ENCODE measurements around the gene GJA3. TPM values are rescaled to one million over a fixed set of nuclear protein-coding genes. Genes with fewer than 3 reads are reported as not detected.
"Not testable (repeated sequence)": the region's sequence is repeated elsewhere in the genome, so short reads cannot be mapped to it uniquely, and the experiment has no call there.

Gene GJA3
- total RNA-seq, 1 donor from 2014 or later: 0.13 TPM

DNA sequence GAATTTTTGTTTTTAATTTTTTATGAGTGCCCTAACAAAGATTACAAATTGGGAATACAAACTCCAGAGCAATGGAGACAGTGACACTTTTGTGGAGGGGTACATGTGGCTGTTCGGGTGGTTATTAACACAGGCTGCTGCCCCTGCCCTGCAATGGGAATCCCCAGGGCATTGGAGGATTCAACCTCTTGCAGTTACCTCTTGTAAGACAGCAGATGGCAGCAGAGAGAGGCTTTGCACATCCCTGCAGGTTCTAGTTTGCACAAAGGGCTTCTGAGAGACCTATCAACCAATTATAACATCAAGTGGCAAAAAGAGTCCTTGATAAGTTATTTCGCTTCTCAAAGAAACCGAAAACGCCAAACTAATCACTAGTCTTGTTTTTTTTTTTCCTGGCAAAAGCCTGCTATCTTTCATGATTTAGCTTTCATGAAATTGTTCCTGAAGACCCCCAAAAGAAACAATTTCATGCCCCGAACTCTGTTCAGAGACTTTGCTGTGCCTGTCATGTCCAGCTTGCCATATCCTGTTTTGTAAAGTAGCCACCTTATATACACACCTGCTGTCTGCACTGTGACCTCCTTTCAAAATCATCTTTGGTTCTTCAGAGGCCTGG lies 21.5 kb upstream of the GJA3 start:
- no peak for DNase-seq (ENCODE audit: low spot score)

- DNase-seq (ENCODE audit: low spot score): no peak
These were observed 20.3 kb upstream of the GJA3 start for GRCh38 chr13:20181188-20181587.

GRCh38 chr13:20178156-20178555 lies 17.3 kb upstream of the GJA3 start:
- DNase-seq (ENCODE audit: low spot score): no peak

DNA sequence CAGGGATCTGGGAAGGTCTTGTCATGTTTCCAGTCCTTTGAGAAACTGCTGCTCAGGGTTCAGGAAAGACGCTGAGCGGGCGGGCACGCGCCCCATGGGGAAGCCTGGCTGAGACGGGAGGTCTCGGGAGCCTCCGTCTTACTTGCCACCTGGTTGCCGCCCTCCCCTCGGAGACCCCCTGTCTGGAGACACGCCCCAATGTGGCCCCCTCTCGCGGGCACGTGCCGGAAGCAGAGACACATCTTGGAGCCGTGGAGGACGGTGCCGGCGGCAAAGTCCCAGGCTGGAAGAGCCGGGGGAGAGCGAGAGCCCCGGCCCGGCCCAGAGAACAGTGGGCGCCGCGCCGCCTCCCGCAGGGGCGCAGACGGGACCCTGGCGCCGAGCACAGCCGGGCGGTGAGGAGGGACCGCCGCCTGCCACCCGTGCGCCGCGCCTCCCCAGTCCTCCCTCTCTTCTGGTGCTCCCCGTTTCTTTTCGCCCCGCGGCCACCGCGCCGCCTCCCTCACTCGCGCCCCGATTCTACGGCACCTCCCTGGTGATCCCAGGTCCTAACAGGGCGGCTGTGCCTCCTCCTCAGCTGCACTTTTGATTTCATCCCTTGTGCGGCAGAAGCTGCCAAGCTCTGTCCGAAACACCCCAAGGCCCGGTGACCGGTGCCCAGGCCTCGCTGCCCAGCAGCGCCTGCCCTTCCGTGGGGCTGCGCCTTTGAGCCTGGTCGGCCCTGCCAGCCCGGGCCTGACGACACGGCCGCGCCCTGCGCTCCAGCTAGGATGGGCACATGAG lies 16.4 kb upstream of the GJA3 start:
- DNase-seq (ENCODE audit: low spot score): no peak

DNA sequence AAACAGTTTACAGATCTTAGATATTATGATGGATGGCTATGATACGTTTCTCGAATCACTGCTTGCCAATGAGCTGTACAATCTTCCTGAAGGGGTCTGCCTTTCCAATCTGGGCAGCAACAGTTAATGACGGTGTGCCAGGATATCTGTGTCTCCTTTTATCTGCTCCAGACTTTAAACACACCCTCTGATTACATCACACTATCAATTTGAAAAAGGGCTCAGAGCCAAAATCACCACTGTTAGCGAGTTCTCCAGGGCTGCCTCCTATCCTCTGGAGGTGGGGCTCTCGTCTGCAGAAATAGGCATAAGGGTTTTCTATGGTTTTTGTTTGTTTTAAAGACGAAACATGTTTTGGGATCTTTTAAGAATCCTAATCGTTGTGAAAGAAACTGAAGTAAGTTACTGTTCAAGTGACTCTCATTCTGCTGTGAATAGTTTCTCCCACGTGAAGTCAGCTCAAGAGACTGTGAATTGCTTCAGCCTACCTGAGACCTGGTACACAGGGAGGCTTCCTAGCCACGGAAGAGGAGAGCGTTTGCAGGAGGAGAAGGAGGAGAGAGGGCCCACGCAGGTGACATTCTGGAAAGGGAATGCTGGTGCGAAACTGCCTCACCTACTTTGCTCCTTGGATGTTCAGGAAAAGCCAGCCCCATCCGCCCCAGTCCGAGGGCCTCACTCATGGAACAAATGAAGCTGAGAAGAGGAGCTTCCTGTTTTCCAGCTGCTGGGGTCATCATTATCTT lies 15.2 kb upstream of the GJA3 start:
- DNase-seq (ENCODE audit: low spot score): no peak

- DNase-seq (ENCODE audit: low spot score): no peak
These were observed 14.5 kb upstream of the GJA3 start for GRCh38 chr13:20175406-20175794.

DNA sequence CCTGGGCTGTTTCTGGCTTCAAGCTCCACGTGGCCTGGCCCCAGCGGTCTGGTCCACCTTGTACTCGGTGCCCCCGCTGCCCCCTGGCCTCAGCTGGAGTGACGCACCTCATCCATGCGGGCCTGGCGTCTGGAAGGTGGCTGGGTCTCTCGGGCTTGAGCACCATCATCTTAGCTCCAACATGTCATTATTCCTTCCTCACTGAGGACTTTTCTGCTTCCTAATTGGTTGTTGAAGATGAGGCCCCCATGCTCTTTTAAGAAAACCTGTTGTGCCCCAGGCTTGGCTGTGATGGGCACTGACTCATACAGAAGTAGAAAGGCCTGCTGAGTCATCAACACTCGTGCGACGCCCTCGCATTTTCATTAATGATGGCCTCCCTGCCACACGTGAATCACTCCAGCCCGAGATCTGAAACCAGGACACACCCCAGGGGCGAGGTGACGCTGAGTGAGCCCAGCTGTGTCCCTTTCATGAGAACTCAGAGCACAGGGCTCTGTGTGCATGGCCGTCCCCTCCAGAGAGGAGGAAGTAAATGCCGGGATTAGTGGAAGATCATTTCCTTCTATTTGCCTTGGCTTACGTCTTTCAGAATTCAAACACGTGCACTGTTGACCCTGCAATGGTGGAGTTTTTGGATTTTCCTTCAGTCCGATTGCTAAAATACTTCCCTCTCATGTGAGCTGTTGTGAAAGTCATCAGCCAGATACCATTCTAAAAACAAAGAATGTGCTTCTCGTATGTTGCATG lies 14.0 kb upstream of the GJA3 start:
- DNase-seq (ENCODE audit: low spot score): peak; percentile 88

DNA sequence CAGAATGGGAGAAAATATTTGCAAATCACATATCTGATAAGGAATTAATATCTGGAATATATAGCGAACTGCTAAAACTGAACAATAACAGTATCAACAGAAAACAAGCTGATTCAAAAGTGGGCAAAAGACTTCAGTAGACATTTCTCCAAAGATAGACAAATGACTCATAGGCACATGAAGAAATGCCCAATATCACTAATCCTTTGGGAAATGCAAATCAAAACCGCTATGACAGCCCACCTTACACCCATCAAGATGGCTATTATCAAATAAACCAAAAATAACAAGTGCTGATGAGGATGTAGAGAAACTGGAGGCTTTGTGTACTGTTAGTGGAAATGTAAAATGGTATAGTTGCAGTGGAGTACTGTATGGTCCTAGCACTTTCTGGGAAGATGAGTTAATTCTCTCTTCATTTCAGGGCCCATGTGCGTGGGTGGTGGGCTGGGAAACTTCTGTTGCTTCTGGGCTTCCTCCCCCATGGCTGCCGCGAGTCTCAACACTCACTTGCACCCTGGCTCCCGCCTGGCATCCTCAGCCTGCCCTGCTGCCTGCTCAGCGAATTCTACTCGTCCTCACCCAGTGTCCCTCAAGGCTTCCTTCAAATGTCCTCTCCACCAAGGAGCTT lies 12.4 kb upstream of the GJA3 start:
- DNase-seq (ENCODE audit: low spot score): no peak

DNA sequence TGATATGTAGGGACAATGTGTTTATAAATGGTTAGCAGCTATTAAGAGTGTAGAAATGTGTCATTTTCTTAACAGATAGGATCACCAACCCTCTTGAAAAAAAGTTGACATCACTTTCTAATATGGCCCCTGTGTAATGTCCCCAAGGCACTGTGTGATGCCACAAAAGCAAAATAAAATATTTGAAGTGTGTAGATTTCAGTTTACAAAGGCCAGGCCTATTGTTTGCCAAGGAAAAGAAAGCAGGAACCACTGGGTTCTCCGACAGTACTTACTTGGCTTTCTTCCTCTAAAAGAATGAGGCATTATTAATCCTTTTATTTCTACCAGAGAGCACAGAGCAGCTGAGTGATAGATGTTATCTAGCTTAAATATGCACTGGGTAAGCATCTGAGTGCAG lies 10.5 kb upstream of the GJA3 start:
- DNase-seq (ENCODE audit: low spot score): no peak

- DNase-seq (ENCODE audit: low spot score): no peak
These were observed 10.1 kb upstream of the GJA3 start for GRCh38 chr13:20170921-20171320.

DNA sequence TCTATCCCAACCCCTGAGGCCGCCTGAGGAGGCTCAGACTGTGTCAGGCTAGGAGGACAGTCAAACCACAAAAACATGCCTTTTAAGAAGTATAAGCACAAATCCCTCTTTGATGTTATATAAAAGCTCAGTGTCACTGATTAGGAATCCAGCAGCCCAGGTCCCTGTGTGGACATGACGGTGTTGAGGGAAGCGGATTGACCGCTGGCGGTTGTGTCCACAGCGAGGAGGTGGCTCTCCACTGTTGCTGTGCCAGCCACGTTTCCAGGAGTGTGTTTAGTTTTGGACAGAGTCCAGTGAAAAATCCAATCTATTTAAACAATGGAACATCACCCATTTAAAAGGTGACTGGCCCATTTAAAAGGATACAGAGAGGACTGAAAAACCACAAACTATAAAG lies 7.5 kb upstream of the GJA3 start:
- peak; percentile 35 for DNase-seq (ENCODE audit: low spot score)

DNA sequence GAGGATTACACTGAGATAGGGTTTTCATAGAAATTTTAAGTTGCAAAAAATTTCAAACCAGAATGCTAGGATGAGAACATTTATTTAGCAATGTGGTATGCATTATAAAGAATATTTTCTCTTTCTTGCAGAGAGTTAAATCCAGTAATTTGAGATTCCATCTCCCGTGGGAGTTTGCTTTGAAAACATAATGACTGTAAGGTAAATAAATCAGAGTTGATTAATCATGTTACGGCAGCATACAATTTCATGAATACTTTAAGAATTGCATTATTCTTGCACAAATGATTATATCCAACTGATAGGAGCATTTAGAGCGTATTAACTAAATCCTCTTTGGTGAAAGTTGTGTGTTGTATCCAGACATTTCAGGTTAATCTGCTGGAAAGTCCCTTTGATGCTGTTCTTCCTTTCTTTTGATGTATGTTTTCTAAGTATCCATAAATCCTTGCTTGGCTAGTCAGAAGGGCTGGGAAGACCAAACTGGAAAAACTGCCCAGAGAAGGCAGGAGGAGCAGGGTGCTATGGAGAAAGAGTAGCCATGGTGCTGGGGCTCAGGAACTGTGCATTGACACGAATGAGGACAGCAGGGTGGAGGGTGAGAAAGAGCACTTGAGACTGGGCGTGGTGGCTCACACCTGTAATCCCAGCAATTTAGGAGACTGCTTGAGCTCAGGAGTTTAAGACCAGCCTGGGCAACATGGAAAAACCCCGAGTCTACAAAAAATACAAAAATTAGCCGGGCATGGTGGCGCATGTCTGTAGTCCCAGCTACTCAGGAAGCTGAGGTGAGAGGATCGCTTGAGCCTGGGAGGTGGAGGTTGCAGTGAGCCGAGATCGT lies 4.8 kb upstream of the GJA3 start:
- DNase-seq (ENCODE audit: low spot score): peak; percentile 23

GRCh38 chr13:20161951-20162300 lies 1.1 kb upstream of the GJA3 start:
- no peak for DNase-seq (ENCODE audit: low spot score)

DNA sequence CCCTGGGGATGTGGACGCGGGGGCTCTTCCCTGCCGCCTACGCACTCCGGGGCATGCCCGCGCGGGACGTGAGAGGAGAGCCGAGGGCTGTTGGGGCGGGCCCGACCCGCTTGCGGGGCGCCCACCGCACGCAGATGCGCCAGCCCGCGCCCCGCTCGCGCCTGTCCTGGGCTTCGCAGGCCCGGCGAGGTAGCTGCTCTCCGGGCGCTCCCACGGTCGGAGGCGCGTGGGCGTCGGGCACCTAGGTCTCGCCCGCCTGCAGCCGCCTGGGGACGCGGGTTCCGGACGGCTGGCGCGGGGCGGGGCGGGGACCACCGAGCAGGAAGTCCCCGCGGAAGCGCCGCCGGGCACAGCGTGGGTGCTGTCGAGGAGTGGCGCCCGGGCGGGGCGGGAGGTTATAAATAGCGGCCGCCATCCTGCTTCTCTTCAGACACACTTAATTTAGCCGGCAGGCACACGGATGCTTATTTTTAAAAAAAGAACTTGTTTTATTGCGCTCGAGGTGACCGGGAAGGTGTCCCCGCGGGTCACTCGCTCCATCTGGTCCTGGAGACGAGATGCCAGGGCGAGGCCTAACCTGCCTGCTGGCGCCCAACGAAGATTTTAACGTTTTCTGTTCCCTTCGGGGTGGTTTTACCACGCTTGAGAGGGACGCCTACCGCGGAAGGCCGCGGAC lies 561 bp upstream of the GJA3 start:
- no peak for DNase-seq (ENCODE audit: low spot score)

DNA sequence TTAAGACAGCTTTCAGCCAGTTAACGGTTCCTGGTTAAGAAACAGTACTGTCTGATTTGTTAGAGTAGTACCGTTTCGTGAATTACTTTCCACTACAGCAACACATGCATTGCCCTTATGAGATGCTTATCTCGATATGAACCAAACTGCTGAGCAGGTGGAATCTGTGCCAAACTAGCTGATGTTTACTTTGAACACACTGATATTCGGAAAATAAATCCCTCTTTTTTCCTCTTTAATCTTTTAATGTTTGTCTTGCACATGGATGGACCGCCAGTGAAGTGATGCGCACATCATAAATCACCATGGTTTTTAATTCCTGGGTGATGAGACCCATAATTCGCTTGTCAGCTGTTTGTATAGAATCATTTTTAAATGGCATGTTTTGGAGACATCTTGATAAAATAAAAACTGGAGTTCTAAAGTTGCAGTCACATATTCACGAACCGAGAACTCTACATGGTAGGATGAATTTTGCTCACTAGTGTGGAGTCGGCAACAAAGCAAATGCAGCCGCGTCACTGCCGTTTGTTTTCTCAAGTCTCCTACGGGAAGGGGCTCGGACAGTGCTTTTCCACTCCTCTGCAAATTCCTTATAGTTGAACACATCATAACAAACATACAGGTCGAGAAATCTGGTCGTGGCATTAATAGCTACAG lies 1.1 kb downstream of the GJA3 start:
- no peak for DNase-seq (ENCODE audit: low spot score)

DNA sequence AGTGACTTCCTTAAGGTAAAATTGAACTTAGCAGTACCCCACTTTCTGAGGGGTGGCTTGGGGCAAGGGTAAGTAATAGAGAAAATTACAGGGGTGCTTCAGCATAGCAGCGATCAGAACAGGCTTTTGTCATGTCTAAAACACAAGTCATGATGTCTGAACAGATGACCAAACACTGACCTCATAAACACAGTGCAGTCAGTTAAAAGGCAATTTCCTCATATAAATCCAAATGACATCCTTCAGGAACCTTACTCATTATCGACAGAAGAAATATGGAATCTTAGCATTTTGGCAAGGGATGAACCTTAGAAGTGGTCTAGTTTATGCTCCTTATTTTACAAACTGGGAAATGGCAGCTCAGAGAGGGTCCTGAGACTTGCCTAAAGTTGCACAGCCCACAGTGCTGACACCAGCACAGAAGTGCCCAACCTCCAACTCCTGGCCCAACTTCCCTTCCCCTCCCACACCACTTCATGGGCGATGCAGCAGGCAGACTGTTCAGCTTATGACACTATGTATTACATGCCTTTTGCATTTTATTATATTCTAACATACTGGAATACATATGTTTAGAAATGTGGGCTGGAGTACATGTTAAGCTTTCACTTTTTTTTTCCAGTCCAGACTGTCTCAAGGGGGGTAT lies 3.6 kb downstream of the GJA3 start:
- no peak for DNase-seq (ENCODE audit: low spot score)

- no peak for DNase-seq (ENCODE audit: low spot score)
These were observed 4.2 kb downstream of the GJA3 start for GRCh38 chr13:20156702-20157101.

GRCh38 chr13:20153290-20153689 lies 7.6 kb downstream of the GJA3 start:
- DNase-seq (ENCODE audit: low spot score): not testable (repeated sequence)

DNA sequence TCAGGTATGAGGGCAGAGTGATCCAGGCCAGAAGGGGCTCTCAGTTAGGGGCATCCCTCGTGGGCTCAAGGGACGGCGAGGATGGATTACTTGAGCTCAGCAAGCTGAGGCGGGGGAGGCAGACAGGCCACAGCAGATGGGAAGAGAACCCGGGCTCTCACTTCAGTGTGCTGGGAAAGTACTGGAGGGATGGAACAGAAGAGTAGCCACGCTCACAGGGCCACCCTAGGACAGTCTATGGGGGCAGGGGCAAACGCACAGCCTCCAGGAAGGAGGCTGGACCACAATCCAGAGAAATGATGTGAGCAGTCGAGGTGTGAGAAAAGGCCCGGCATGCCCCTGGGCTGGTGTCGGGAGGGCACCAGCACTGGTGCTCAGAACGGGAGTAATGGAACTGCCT lies 9.2 kb downstream of the GJA3 start:
- DNase-seq (ENCODE audit: low spot score): no peak
